ENCODE results near the gene ANK3.

ANK3 gene

DNA sequence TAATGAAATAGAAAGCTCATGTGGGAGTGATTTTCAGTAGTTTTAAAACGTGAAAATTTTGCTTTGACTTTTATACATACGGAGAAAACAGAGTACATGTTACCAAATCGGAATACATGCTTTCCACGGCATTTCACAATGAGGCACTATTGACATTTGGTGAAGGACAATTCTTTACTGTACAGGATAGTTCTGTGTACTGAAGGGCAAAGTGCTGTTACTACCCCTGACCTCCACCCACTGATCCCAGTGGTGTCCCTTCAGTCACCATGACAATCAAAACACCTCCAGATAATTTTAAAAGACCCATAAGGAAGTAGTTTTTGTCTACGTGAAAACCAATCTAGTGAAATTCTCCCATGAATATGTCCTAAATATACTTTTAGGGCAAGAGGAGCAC lies 33.1 kb upstream of the ANK3 start:
- Histone ChIP-seq H3K4me1 (ENCODE audit: control insufficient read depth, insufficient read depth, low read length) (no peaks in the 10 kb centered on the region), H3K36me3 (ENCODE audit: control insufficient read depth in 2 of 2, insufficient read depth in 1 of 2, low read length in 2 of 2) (no peaks in the 10 kb centered on the region), H3K27ac (ENCODE audit: extremely low read depth, low read depth, low read length) (no peak overlapping the region), H3K4me3 (ENCODE audit: low read depth, low read length) (no peak overlapping the region), H3K9me3 (ENCODE audit: control insufficient read depth, insufficient read depth, low read depth, low read length) (no peaks in the 10 kb centered on the region)
- TF ChIP-seq TRIM28 (IDR thresholded peaks at IDR 0.05; ENCODE audit: borderline replicate concordance, low read length), result no peak
- TF ChIP-seq ZNF530 (tag by site-specific recombination; IDR thresholded peaks at IDR 0.05; ENCODE audit: low read depth), result no peak
- TF ChIP-seq, protein P1, sequence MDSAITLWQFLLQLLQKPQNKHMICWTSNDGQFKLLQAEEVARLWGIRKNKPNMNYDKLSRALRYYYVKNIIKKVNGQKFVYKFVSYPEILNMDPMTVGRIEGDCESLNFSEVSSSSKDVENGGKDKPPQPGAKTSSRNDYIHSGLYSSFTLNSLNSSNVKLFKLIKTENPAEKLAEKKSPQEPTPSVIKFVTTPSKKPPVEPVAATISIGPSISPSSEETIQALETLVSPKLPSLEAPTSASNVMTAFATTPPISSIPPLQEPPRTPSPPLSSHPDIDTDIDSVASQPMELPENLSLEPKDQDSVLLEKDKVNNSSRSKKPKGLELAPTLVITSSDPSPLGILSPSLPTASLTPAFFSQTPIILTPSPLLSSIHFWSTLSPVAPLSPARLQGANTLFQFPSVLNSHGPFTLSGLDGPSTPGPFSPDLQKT (IDR thresholded peaks at IDR 0.05; ENCODE audit: borderline replicate concordance, low read depth, low read length), result no peak
- ChIA-PET POLR2A (no interaction called here), CTCF (interaction anchor here (0.6 to 0.8 kb wide), 2 partner anchors 11 to 33 kb away, joined by 4 to 6 read pairs; partner anchors contain the start of gene ANK3)

DNA sequence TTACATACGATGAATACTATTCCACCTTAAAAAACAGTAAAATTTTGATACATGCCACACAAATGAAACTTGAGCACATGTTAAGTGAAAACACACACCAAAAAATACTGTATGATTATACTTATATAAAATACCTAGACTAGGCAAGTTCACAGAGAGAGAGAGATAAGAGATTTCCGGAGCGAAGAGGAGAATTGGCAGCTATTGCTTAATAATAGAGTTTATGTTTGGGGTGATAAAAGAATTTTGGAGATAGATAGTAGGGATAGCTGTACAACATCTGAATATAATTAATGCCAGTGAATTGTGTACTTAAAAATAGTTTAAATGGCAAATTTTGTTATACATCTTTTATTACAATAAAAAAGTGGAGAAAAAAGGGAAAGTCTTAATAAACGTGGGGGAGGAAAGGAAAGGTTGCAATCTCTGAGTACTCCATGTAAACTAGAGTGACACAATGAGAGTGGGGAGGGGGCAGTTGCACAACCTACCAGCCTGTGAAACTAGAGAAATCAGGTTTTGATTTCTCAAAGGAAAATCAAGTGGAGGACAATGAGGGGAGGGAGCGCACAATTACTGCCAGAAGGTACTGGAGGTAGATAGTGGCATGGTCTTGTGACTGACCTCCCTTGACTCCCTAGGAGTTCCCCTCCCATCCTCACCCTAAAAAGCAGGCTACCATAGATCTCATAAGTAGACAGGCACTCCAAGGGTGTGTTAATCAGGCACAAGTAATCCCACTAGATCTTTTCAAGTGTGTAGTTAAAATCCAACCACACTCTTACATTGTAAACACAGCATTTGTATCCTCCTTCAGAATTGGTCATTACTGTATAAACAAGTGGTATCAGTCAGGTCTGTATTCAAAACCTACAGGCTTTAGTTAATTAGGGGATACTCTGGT lies 31.6 kb upstream of the ANK3 start:
- ChIA-PET POLR2A (no interaction called here), CTCF (interaction anchor here (0.6 kb wide), 1 partner anchor 796 kb away, joined by 4 read pairs; no protein-coding TSS in a partner anchor)
- Histone ChIP-seq H3K9me3 (ENCODE audit: control insufficient read depth, insufficient read depth, low read depth, low read length) (no peaks in the 10 kb centered on the region), H3K36me3 (ENCODE audit: control insufficient read depth in 2 of 2, insufficient read depth in 1 of 2, low read length in 2 of 2) (no peaks in the 10 kb centered on the region), H3K27ac (ENCODE audit: extremely low read depth, low read depth, low read length) (no peak overlapping the region), H3K4me1 (ENCODE audit: control insufficient read depth, insufficient read depth, low read length) (no peaks in the 10 kb centered on the region), H3K4me3 (ENCODE audit: low read depth, low read length) (no peak overlapping the region)
- TF ChIP-seq, protein P2, sequence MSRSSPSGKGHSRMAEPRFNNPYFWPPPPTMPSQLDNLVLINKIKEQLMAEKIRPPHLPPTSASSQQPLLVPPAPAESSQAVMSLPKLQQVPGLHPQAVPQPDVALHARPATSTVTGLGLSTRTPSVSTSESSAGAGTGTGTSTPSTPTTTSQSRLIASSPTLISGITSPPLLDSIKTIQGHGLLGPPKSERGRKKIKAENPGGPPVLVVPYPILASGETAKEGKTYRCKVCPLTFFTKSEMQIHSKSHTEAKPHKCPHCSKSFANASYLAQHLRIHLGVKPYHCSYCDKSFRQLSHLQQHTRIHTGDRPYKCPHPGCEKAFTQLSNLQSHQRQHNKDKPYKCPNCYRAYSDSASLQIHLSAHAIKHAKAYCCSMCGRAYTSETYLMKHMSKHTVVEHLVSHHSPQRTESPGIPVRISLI (tag by site-specific recombination; IDR thresholded peaks at IDR 0.05), result no peak
- TF ChIP-seq IKZF3 (tag by site-specific recombination; IDR thresholded peaks at IDR 0.05) (no peak), ZNF138 (tag by site-specific recombination; IDR thresholded peaks at IDR 0.05; ENCODE audit: borderline replicate concordance) (no peak), WT1 (tag by site-specific recombination; IDR thresholded peaks at IDR 0.05) (peak; percentile 94), ZNF561 (tag by site-specific recombination; IDR thresholded peaks at IDR 0.05; ENCODE audit: borderline replicate concordance) (no peak), ZNF404 (tag by site-specific recombination; IDR thresholded peaks at IDR 0.05) (no peak), ZNF549 (tag by site-specific recombination; IDR thresholded peaks at IDR 0.05) (no peak), ZNF292 (tag by site-specific recombination; IDR thresholded peaks at IDR 0.05; ENCODE audit: borderline replicate concordance, low read depth) (no peak), ZNF132 (tag by site-specific recombination; IDR thresholded peaks at IDR 0.05; ENCODE audit: borderline replicate concordance) (no peak), PRDM1 (tag by site-specific recombination; IDR thresholded peaks at IDR 0.05) (0 out of 2 replicates have a peak, but pooled peaks have one; percentile 15), SCRT1 (tag by site-specific recombination; IDR thresholded peaks at IDR 0.05; ENCODE audit: borderline replicate concordance) (no peak), ZNF221 (tag by site-specific recombination; IDR thresholded peaks at IDR 0.05; ENCODE audit: borderline replicate concordance) (no peak), ZNF747 (tag by site-specific recombination; IDR thresholded peaks at IDR 0.05) (no peak)
- TF ChIP-seq, protein P3, sequence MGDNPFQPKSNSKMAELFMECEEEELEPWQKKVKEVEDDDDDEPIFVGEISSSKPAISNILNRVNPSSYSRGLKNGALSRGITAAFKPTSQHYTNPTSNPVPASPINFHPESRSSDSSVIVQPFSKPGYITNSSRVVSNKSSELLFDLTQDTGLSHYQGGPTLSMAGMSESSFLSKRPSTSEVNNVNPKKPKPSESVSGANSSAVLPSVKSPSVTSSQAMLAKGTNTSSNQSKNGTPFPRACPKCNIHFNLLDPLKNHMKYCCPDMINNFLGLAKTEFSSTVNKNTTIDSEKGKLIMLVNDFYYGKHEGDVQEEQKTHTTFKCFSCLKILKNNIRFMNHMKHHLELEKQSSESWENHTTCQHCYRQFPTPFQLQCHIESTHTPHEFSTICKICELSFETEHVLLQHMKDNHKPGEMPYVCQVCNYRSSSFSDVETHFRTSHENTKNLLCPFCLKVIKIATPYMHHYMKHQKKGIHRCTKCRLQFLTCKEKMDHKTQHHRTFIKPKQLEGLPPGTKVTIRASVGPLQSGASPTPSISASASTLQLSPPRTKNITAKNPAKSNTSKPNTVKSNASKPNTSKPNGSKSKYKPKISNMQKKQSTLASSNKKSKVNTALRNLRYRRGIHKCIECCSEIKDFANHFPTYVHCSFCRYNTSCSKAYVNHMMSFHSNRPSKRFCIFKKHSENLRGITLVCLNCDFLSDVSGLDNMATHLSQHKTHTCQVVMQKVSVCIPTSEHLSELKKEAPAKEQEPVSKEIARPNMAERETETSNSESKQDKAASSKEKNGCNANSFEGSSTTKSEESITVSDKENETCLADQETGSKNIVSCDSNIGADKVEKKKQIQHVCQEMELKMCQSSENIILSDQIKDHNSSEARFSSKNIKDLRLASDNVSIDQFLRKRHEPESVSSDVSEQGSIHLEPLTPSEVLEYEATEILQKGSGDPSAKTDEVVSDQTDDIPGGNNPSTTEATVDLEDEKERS (tag by site-specific recombination; IDR thresholded peaks at IDR 0.05), result no peak
- TF ChIP-seq, protein P4, sequence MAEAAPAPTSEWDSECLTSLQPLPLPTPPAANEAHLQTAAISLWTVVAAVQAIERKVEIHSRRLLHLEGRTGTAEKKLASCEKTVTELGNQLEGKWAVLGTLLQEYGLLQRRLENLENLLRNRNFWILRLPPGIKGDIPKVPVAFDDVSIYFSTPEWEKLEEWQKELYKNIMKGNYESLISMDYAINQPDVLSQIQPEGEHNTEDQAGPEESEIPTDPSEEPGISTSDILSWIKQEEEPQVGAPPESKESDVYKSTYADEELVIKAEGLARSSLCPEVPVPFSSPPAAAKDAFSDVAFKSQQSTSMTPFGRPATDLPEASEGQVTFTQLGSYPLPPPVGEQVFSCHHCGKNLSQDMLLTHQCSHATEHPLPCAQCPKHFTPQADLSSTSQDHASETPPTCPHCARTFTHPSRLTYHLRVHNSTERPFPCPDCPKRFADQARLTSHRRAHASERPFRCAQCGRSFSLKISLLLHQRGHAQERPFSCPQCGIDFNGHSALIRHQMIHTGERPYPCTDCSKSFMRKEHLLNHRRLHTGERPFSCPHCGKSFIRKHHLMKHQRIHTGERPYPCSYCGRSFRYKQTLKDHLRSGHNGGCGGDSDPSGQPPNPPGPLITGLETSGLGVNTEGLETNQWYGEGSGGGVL (tag by site-specific recombination; IDR thresholded peaks at IDR 0.05), result peak; percentile 31; the same call in 1 of the 2 replicates
- TF ChIP-seq, protein P5, sequence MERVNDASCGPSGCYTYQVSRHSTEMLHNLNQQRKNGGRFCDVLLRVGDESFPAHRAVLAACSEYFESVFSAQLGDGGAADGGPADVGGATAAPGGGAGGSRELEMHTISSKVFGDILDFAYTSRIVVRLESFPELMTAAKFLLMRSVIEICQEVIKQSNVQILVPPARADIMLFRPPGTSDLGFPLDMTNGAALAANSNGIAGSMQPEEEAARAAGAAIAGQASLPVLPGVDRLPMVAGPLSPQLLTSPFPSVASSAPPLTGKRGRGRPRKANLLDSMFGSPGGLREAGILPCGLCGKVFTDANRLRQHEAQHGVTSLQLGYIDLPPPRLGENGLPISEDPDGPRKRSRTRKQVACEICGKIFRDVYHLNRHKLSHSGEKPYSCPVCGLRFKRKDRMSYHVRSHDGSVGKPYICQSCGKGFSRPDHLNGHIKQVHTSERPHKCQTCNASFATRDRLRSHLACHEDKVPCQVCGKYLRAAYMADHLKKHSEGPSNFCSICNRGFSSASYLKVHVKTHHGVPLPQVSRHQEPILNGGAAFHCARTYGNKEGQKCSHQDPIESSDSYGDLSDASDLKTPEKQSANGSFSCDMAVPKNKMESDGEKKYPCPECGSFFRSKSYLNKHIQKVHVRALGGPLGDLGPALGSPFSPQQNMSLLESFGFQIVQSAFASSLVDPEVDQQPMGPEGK (tag by site-specific recombination; IDR thresholded peaks at IDR 0.05), result no peak
- TF ChIP-seq, protein P6, sequence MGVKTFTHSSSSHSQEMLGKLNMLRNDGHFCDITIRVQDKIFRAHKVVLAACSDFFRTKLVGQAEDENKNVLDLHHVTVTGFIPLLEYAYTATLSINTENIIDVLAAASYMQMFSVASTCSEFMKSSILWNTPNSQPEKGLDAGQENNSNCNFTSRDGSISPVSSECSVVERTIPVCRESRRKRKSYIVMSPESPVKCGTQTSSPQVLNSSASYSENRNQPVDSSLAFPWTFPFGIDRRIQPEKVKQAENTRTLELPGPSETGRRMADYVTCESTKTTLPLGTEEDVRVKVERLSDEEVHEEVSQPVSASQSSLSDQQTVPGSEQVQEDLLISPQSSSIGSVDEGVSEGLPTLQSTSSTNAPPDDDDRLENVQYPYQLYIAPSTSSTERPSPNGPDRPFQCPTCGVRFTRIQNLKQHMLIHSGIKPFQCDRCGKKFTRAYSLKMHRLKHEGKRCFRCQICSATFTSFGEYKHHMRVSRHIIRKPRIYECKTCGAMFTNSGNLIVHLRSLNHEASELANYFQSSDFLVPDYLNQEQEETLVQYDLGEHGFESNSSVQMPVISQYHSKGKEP (tag by site-specific recombination; IDR thresholded peaks at IDR 0.05), result no peak
